ENCODE results near the gene ELFN1.

ELFN1 gene

DNA sequence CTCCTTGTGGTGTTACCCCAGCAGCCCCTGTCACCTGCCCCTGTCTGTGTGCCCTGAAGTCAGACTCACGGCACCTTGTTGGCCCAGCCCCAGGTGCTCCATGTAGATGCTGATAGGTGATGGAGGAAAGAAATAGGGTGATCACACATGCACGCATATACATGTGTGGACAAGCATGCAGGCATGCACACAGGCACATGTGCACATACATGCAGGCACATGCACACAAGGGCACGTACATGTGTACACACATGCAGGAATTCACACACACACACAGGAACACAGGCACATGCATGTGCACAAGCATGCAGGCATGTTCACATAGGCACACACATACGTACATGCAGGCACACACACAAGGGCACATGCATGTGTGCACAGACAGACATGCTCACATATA is 16.6 kb upstream of the ELFN1 start:
- no peak for DNase-seq
- no peaks in the 10 kb centered on the region for H3K4me1 ChIP-seq (ENCODE audit: control extremely low read depth in 1 of 4, control insufficient read depth in 4 of 4, insufficient read depth in 4 of 4, low read length in 3 of 4)
- H3K27me3 ChIP-seq (replicated peaks in 2 of 5; ENCODE audit: control insufficient read depth in 4 of 5, insufficient read depth in 5 of 5, low read length in 4 of 5) = peaks cover 0 to 29% (median 9%) of the 10 kb centered on the region in 5 experiments
- no peak overlapping the region for H3K4me3 ChIP-seq (ENCODE audit: control insufficient read depth in 1 of 7, extremely low read depth in 1 of 7, insufficient read depth in 4 of 7, low read depth in 2 of 7, low read length in 6 of 7)
- no peaks in the 10 kb centered on the region for H3K9me3 ChIP-seq (ENCODE audit: control extremely low read depth in 1 of 5, control insufficient read depth in 4 of 5, insufficient read depth in 2 of 5, low read depth in 1 of 5, low read length in 4 of 5)
- ChIA-PET CTCF (interaction anchor here (1.0 kb wide), 1 partner anchor 56 kb away, joined by 3 read pairs; no protein-coding TSS in a partner anchor), POLR2A (no interaction called here)
- WGBS (ENCODE audit: insufficient coverage) = 94% methylated on average over 3 of the region's 4 CpGs
- H3K27ac ChIP-seq (ENCODE audit: insufficient read depth in 1 of 2, low read depth in 1 of 2, low read length in 2 of 2, poor library complexity in 1 of 2, severe bottlenecking in 2 of 2) = no peak overlapping the region
- H3K36me3 ChIP-seq (ENCODE audit: control insufficient read depth in 4 of 4, insufficient read depth in 4 of 4, low read length in 3 of 4) = no peaks in the 10 kb centered on the region

DNA sequence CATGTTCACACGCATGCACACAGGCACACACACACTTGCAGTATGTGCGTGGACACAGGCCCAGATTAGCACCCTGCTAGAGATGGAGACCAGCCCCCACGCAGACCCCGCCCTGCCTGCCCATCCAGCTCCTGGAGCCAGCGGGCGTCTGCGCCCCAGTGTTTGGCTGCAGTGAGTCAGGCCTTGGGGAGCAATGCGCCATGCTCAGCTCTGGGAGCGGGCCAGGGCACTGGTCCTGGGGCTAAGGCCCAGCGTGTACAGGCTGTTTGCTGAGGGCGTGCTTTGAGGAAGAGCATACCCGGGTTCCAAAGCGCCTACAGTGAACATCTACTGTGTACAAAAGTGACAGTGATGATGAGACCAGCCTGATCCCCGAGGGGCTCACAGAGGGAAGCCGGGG is 16.0 kb upstream of the ELFN1 start:
- H3K4me1 ChIP-seq (ENCODE audit: control extremely low read depth in 1 of 4, control insufficient read depth in 4 of 4, insufficient read depth in 4 of 4, low read length in 3 of 4) = no peaks in the 10 kb centered on the region
- no peaks in the 10 kb centered on the region for H3K9me3 ChIP-seq (ENCODE audit: control extremely low read depth in 1 of 5, control insufficient read depth in 4 of 5, insufficient read depth in 2 of 5, low read depth in 1 of 5, low read length in 4 of 5)
- H3K27me3 ChIP-seq (replicated peaks in 2 of 5; ENCODE audit: control insufficient read depth in 4 of 5, insufficient read depth in 5 of 5, low read length in 4 of 5) = peaks cover 2 to 23% (median 9%) of the 10 kb centered on the region in 5 experiments
- POLR2A ChIA-PET = no interaction called here
- CTCF ChIA-PET = no interaction called here
- 98% methylated on average over 14 of the region's 15 CpGs for WGBS (ENCODE audit: insufficient coverage)
- no peaks in the 10 kb centered on the region for H3K36me3 ChIP-seq (ENCODE audit: control insufficient read depth in 4 of 4, insufficient read depth in 4 of 4, low read length in 3 of 4)
- no peak overlapping the region for H3K27ac ChIP-seq (ENCODE audit: insufficient read depth in 1 of 2, low read depth in 1 of 2, low read length in 2 of 2, poor library complexity in 1 of 2, severe bottlenecking in 2 of 2)
- no peak for DNase-seq
- no peak overlapping the region for H3K4me3 ChIP-seq (ENCODE audit: control insufficient read depth in 1 of 7, extremely low read depth in 1 of 7, insufficient read depth in 4 of 7, low read depth in 2 of 7, low read length in 6 of 7)

DNA sequence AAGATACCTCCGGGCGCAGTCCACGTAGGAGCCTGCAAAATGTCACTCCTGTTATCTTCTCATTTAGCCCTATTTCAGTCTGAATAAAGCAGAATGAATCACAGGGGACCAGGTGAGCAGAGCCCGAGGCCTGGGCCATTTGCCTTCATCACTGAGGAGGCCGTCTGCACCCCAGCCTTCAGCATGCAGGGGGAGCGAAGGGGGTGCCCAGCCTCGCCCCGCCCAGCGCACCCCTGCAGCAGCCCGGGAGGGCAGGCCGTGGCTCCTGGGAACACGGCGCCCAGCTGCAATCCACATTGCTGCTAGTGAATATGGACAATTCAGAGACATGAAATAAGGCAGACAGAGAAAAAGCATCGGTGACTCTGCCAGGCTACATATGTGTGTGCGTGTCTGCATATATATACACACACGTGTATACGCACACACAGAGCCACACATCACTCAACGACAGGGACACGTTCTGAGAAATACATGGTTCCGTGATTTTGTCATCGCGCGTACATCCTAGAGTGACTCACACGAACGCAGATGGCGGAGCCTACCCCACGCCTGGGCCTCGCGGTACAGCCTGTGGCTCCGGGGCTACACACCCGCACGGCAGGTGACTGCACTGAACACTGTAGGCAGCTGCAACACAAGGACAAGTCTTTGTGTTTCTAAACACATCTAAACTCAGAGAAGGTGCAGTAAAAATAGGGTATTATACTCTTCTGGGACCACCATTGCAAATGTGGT is 15.2 kb upstream of the ELFN1 start:
- ChIA-PET CTCF (no interaction called here), POLR2A (no interaction called here)
- Histone ChIP-seq H3K36me3 (ENCODE audit: control insufficient read depth in 4 of 4, insufficient read depth in 4 of 4, low read length in 3 of 4) (no peaks in the 10 kb centered on the region), H3K4me1 (ENCODE audit: control extremely low read depth in 1 of 4, control insufficient read depth in 4 of 4, insufficient read depth in 4 of 4, low read length in 3 of 4) (no peaks in the 10 kb centered on the region), H3K4me3 (ENCODE audit: control insufficient read depth in 1 of 7, extremely low read depth in 1 of 7, insufficient read depth in 4 of 7, low read depth in 2 of 7, low read length in 6 of 7) (no peak overlapping the region), H3K27ac (ENCODE audit: insufficient read depth in 1 of 2, low read depth in 1 of 2, low read length in 2 of 2, poor library complexity in 1 of 2, severe bottlenecking in 2 of 2) (no peak overlapping the region), H3K9me3 (ENCODE audit: control extremely low read depth in 1 of 5, control insufficient read depth in 4 of 5, insufficient read depth in 2 of 5, low read depth in 1 of 5, low read length in 4 of 5) (no peaks in the 10 kb centered on the region), H3K27me3 (replicated peaks in 2 of 5; ENCODE audit: control insufficient read depth in 4 of 5, insufficient read depth in 5 of 5, low read length in 4 of 5) (peaks cover 2 to 25% (median 9%) of the 10 kb centered on the region in 5 experiments)
- WGBS (ENCODE audit: insufficient coverage) = 93% methylated on average over 31 of the region's 32 CpGs
- DNase-seq = peak in 1 of 3 donors; percentile 10

DNA sequence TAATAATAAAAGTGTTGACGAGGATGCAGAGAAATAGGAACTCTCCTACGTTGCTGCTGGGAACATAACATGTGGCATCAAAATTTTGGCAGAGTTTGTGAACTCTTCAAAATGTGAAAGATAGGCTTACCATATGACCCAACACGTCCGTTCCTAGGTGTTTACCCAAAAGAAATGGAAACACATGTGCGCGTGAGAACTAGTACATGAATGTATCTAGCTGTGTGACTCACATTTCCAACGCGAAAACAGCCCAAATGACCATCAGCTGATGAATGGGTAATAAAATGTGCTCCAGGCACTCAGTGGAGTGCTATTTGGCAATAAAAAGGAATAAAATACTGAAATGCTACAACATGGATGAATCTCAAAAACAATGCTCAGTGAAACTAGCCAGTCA is 10.4 kb upstream of the ELFN1 start:
- CTCF ChIA-PET = no interaction called here
- peaks cover 8 to 63% (median 22%) of the 10 kb centered on the region in 5 experiments for H3K27me3 ChIP-seq (replicated peaks in 2 of 5; ENCODE audit: control insufficient read depth in 4 of 5, insufficient read depth in 5 of 5, low read length in 4 of 5)

DNA sequence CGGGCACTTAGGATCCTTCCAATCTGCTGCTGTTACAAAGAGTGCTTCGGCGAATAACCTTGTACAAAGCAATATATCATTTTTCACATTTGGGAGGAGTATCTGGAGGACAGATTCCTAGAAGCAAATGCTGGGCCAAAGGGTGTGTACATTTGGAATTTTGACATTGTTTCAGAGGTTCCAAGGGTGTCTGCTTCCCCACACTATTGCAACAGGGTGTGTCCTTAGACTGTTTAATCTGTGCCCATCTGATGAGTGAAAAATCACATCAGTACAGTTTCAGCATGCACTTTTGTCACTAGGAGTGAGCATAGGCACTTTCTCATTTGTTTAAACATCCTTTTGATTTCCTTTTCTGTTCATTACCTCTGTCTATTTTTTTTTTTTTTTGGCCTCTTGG is 8.6 kb upstream of the ELFN1 start:
- Histone ChIP-seq H3K9me3 (ENCODE audit: control extremely low read depth in 1 of 5, control insufficient read depth in 4 of 5, insufficient read depth in 2 of 5, low read depth in 1 of 5, low read length in 4 of 5) (peaks cover 0 to 3% (median 0%) of the 10 kb centered on the region in 5 experiments), H3K4me3 (ENCODE audit: control insufficient read depth in 1 of 7, extremely low read depth in 1 of 7, insufficient read depth in 4 of 7, low read depth in 2 of 7, low read length in 6 of 7) (no peak overlapping the region), H3K4me1 (ENCODE audit: control extremely low read depth in 1 of 4, control insufficient read depth in 4 of 4, insufficient read depth in 4 of 4, low read length in 3 of 4) (peaks cover 0 to 22% (median 11%) of the 10 kb centered on the region in 4 experiments), H3K36me3 (ENCODE audit: control insufficient read depth in 4 of 4, insufficient read depth in 4 of 4, low read length in 3 of 4) (no peaks in the 10 kb centered on the region), H3K27me3 (replicated peaks in 2 of 5; ENCODE audit: control insufficient read depth in 4 of 5, insufficient read depth in 5 of 5, low read length in 4 of 5) (peaks cover 8 to 70% (median 19%) of the 10 kb centered on the region in 5 experiments), H3K27ac (ENCODE audit: insufficient read depth in 1 of 2, low read depth in 1 of 2, low read length in 2 of 2, poor library complexity in 1 of 2, severe bottlenecking in 2 of 2) (no peak overlapping the region)
- no peak for DNase-seq
- ChIA-PET POLR2A (no interaction called here), CTCF (interaction anchor here (1.5 to 1.6 kb wide), 2 partner anchors 11 to 36 kb away, joined by 3 to 5 read pairs; no protein-coding TSS in a partner anchor)
- no CpG with 5 or more reads among the region's 3 CpGs for WGBS (ENCODE audit: insufficient coverage)

More for the DNA sequence above, 10.4 kb upstream of the ELFN1 start:
- Histone ChIP-seq H3K9me3 (ENCODE audit: control extremely low read depth in 1 of 5, control insufficient read depth in 4 of 5, insufficient read depth in 2 of 5, low read depth in 1 of 5, low read length in 4 of 5) (peaks cover 0 to 3% (median 0%) of the 10 kb centered on the region in 5 experiments), H3K4me1 (ENCODE audit: control extremely low read depth in 1 of 4, control insufficient read depth in 4 of 4, insufficient read depth in 4 of 4, low read length in 3 of 4) (peaks cover 0 to 8% (median 3%) of the 10 kb centered on the region in 4 experiments), H3K4me3 (ENCODE audit: control insufficient read depth in 1 of 7, extremely low read depth in 1 of 7, insufficient read depth in 4 of 7, low read depth in 2 of 7, low read length in 6 of 7) (no peak overlapping the region), H3K36me3 (ENCODE audit: control insufficient read depth in 4 of 4, insufficient read depth in 4 of 4, low read length in 3 of 4) (no peaks in the 10 kb centered on the region), H3K27ac (ENCODE audit: insufficient read depth in 1 of 2, low read depth in 1 of 2, low read length in 2 of 2, poor library complexity in 1 of 2, severe bottlenecking in 2 of 2) (no peak overlapping the region)
- POLR2A ChIA-PET = no interaction called here
- DNase-seq = no peak
- WGBS (ENCODE audit: insufficient coverage) = 87% methylated on average over 8 of the region's 8 CpGs

DNA sequence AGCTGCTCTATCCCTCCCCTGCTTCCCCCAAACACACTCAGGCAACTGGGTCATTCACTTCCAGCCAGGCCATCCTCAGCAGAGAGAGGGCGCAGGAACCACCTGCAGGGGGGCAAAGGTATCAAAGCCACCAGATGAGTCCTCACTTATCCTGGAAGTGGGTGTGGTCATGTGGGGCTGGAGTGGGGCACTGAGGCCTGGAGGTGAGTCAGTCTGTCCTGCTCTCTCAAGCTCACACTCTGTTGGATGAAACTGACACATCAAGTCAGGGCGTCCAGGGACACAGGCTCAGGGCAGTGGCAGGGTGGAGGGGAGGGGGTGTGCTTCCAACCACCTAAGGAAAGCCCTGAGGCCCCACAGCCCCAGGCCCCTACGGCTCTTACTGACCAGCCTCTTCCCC is 8.0 kb upstream of the ELFN1 start:
- WGBS (ENCODE audit: insufficient coverage) = 72% methylated on average over 3 of the region's 3 CpGs
- Histone ChIP-seq H3K36me3 (ENCODE audit: control insufficient read depth in 4 of 4, insufficient read depth in 4 of 4, low read length in 3 of 4) (no peaks in the 10 kb centered on the region), H3K9me3 (ENCODE audit: control extremely low read depth in 1 of 5, control insufficient read depth in 4 of 5, insufficient read depth in 2 of 5, low read depth in 1 of 5, low read length in 4 of 5) (peaks cover 0 to 3% (median 0%) of the 10 kb centered on the region in 5 experiments), H3K4me3 (ENCODE audit: control insufficient read depth in 1 of 7, extremely low read depth in 1 of 7, insufficient read depth in 4 of 7, low read depth in 2 of 7, low read length in 6 of 7) (no peak overlapping the region), H3K27ac (ENCODE audit: insufficient read depth in 1 of 2, low read depth in 1 of 2, low read length in 2 of 2, poor library complexity in 1 of 2, severe bottlenecking in 2 of 2) (no peak overlapping the region), H3K4me1 (ENCODE audit: control extremely low read depth in 1 of 4, control insufficient read depth in 4 of 4, insufficient read depth in 4 of 4, low read length in 3 of 4) (peaks cover 0 to 28% (median 17%) of the 10 kb centered on the region in 4 experiments), H3K27me3 (replicated peaks in 2 of 5; ENCODE audit: control insufficient read depth in 4 of 5, insufficient read depth in 5 of 5, low read length in 4 of 5) (peaks cover 8 to 72% (median 19%) of the 10 kb centered on the region in 5 experiments)
- CTCF ChIA-PET = interaction anchor here (1.5 to 2.0 kb wide), 3 partner anchors 12 to 37 kb away, joined by 3 to 6 read pairs (median 5); no protein-coding TSS in a partner anchor
- DNase-seq = peak in 1 of 3 donors; percentile 5
- POLR2A ChIA-PET = no interaction called here

DNA sequence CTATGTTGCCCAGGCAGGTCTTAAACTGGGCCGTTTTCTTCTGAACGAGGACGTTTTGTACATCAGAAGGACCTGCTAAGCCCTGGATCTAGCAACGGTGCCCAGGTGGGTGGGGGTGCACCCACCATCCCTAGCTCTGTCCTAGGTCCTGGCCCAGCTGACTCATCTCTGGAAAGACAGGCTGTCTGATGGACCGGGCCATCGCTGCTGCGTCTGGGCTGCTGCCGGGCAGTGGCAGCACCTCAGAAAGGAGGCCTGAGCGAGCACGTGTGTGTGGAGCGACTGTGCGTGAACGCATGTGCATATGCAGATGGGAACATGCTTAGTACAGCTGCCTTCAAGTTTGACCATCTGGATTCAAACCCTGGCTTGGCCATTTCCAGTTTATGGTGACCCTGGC is 7.3 kb upstream of the ELFN1 start:
- no peaks in the 10 kb centered on the region for H3K36me3 ChIP-seq (ENCODE audit: control insufficient read depth in 4 of 4, insufficient read depth in 4 of 4, low read length in 3 of 4)
- peaks cover 0 to 34% (median 22%) of the 10 kb centered on the region in 4 experiments for H3K4me1 ChIP-seq (ENCODE audit: control extremely low read depth in 1 of 4, control insufficient read depth in 4 of 4, insufficient read depth in 4 of 4, low read length in 3 of 4)
- no peak overlapping the region for H3K4me3 ChIP-seq (ENCODE audit: control insufficient read depth in 1 of 7, extremely low read depth in 1 of 7, insufficient read depth in 4 of 7, low read depth in 2 of 7, low read length in 6 of 7)
- CTCF ChIA-PET = interaction anchor here (1.5 to 2.4 kb wide), 4 partner anchors 13 to 96 kb away, joined by 3 to 12 read pairs (median 6); no protein-coding TSS in a partner anchor
- POLR2A ChIA-PET = no interaction called here
- peaks cover 8 to 72% (median 19%) of the 10 kb centered on the region in 5 experiments for H3K27me3 ChIP-seq (replicated peaks in 2 of 5; ENCODE audit: control insufficient read depth in 4 of 5, insufficient read depth in 5 of 5, low read length in 4 of 5)
- peaks cover 0 to 3% (median 0%) of the 10 kb centered on the region in 5 experiments for H3K9me3 ChIP-seq (ENCODE audit: control extremely low read depth in 1 of 5, control insufficient read depth in 4 of 5, insufficient read depth in 2 of 5, low read depth in 1 of 5, low read length in 4 of 5)
- no peak for DNase-seq
- 75% methylated on average over 13 of the region's 13 CpGs for WGBS (ENCODE audit: insufficient coverage)
- no peak overlapping the region for H3K27ac ChIP-seq (ENCODE audit: insufficient read depth in 1 of 2, low read depth in 1 of 2, low read length in 2 of 2, poor library complexity in 1 of 2, severe bottlenecking in 2 of 2)
